ENCODE data around the gene SLC8B1.

The SLC8B1 gene

DNA sequence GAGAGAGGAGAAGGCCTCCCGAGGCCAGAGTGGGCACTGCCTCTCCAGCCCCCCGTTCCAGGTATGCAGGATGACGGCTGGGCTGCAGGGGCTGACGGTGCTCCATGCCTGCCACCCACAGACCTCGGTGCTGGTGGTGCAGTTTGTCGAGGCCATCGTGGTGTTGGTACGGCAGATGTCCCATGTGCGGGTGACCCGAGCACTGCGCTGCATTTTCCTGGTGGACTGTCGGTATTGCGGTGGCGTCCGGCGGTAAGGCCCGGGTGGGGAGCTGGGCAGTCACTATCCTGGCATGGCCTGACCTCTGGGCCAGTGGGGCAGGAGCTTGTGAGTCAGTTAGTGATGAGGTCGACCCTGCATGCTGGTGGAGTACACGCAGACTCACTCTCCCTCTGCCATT, 66.3 kb downstream of the SLC8B1 start:
- no peak for DNase-seq (ENCODE audit: low read depth)

DNA sequence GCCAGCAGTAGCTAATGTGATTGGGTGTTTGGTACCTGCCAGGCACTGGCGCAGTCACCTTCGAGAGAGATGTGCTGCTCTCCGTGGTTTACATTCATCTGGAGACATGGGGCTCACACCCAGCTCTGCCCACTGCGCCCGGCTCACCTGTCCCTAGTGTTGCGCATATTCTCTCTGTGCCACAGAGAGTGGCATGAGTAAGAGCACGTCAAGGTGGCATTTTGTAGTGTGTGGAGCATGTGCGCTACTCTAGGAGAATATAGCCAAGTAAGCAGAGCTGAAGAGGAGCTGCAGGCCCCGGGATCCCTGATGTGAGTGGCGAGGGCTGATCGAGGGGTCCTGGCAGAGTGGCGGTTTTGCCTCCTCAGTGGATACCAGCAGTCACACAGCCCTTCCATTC, 66.8 kb downstream of the SLC8B1 start:
- no peak for DNase-seq (ENCODE audit: low read depth)

DNA sequence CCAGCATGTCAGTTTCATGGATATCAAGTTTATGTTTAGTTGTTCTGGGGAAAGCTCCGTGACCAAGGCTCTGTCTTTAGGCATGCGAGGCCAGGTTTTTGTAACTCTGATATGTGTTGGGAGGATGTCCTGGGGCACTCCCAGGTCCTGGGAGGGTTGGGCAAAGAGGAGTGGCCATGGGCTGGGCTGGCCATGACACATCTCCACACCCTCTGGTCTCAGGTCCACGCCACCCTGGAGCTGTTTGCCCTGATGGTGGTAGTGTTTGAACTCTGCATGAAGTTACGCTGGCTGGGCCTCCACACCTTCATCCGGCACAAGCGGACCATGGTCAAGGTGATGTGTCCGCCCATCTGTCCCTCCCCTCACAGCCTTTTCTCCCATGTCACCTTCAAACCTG, 67.3 kb downstream of the SLC8B1 start:
- no peak for DNase-seq (ENCODE audit: low read depth)

DNA sequence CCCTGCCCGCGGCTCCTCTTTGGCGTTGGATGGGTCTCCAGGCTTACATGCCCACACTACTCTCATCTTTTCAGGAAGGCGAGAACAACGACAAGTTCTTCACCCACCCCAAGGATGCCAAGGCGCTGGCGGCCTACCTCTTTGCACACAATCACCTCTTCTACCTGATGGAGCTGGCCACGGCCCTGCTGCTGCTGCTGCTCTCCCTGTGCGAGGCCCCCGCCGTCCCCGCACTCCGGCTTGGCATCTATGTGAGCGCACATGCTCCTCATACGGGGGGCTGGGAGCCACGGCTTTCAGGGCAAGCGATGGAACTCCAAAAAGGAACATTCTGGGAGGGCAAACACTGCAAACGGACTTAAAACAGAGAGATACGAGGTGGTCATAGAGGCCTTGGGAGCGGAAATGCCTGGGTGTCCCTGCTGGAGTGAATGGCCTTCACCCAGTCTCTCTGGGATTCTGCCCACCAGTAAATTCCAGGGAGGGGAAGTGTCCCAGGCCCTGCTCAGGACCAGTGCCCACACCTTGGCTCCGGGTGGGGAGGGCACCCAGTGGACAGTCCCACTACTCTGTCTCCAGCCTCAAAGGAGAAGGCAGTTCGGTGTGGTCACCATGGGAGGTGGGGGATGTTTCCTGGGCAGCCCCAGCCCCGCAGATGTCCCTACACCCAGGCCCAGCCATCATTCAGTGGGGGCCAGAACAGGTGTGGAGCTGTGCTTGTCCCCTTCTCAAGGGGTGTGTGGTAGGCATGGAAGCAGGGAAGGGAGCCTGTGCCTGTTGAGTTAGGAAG, 68.6 kb downstream of the SLC8B1 start:
- DNase-seq (ENCODE audit: low read depth), result no peak

DNA sequence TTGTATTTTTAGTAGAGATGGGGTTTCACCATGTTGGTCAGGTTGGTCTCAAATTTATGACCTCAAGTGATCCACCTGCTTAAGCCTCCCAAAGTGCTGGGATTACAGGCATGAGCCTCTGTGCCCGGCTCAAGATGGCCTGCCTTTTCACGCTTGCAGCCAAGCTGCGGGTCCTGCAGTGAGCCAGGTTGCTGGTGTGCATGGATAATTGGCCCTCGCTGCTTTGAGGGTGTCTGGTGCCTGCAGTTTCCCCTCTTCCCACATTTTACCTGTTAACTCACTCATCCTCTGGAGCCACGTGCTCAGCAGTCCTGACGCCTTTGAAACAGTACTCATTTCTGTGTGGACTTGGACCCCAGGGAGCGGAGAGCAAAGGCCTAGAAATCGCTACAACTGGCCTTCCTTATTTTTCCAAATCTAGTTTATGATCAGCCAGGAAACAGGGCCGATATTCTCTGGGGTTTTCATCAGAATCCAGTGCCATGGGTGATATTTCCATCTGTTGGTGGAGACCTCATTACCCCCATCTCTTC, 71.4 kb downstream of the SLC8B1 start:
- DNase-seq (ENCODE audit: low read depth), result no peak

DNA sequence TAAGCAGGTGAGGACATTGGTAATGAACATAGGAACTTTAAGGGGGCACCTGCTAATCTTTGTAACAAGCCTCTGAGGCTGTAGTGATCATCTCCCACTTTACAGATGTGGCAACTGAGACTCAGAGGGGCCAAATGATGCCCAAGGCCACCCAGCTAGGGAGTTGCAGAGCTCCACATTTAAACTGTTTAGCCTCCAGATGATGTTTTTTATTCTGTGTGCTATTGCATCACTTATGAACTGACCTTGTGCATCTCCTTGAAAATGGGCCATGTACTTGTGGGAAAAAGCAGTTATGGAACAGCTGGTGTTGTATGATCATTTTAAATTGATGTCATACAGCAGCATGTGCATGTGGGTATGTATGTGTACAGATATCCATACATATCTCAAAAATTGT, 72.2 kb downstream of the SLC8B1 start:
- DNase-seq (ENCODE audit: low read depth), result no peak

DNA sequence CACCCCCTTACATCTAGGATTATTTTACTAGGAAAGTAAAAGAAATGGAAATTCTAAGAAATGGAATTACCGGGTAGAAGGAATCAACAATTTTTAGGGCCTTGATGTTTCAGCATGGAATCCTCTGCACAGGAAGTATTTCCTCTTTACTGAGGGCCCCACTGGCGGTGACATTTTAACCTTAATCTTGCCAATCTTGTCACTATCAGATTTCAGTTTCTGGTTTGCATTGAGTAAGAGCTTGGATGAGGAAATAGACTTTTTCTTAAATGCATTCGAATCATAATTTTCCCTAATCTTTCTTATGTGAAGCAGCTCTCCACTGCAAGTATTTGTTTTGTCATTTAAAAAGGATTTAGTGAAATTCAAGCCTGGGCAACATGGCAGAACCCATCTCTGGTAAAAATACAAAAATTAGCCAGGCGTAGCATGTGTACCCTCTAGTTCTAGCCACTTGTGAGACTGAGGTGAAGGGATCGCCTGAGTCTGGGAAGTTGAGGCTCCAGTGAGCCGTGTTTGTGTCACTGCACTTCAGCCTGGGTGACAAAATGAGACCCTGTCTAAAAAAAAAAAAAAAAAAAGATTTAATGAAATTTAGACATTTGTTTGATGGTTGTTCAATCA, 73.0 kb downstream of the SLC8B1 start:
- no peak for DNase-seq (ENCODE audit: low read depth)

DNA sequence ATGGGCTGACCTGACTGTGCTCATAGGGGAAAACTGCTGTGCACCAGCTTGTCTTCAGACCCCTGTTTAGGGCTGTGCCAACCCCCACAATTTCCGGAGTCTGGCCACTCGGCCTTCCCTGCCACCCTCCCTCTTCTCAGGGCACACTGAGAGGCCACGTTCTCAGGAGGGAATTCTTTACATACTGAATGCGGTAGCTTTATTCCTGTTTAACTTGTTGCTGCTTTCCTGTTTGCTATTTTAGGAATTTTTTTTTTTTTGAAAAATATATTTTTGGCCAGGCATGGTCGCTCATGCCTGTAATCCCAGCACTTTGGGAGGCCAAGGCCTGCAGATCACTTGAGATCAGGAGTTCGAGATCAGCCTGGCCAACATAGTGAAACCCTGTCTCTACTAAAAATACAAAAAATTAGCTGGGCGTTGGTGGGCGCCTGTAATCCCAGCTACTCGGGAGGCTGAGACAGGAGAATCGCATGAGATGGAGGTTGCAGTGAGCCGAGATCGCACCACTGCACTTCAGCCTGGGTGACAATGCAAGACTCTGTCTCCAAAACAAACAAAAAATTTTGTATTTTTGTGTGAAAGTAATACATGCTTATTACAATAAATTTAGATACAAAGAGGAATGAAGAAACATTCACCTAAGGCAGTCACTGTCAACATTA, 74.1 kb downstream of the SLC8B1 start:
- no peak for DNase-seq (ENCODE audit: low read depth)

DNA sequence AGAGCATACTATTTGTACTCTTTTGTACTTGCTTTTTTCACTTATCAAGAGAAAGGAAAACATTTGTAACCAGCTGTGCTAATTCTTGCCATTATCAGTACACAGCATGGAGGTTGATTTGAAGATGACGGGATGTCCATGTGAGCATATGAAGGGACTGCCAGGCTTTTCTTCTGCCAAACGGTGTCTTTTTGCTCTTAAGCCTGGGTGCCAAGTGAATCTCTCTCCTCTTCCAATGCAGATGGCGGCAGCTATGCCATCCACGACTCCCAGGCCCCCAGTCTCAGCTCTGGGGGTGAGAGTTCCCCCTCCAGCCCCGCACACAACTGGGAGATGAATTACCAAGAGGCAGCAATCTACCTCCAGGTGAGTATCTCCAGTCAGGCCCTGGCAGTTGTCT, 74.8 kb downstream of the SLC8B1 start:
- no peak for DNase-seq (ENCODE audit: low read depth)

DNA sequence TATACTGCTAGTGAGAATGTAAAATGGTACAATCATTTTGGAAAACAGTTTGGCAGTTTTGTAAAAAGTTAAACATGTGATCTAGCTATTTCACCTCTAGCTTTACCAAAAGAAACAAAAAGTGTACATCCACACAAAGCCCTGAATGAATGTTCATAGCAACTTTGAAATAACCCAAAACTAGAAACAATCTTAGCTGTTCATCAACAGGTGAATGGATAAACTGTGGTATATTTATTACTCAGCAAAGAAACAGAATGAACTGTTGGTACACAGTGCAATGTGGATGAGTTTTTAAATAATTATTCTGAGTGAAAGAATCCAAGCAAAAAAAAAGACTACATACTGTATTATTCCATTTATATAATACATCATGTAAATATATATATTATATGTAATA, 77.3 kb downstream of the SLC8B1 start:
- no peak for DNase-seq (ENCODE audit: low read depth)

DNA sequence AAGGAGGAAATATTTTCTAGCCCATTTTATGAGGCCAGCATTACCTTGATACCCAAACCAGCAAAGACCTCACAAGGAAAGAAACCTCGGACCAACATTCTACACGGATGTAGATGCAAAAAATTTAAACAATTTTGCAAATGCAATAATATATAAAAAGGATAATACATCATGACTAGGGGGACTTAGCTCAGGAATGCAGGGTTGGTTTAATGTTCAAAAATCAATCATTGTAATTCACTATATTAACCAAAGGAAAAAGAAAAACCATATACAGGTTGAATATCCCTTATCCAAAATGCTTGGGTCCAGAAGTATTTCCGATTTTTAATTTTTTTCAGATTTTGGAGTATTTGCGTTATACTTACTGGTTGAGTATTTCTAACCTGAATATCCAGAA, 80.6 kb downstream of the SLC8B1 start:
- DNase-seq (ENCODE audit: low read depth), result no peak

DNA sequence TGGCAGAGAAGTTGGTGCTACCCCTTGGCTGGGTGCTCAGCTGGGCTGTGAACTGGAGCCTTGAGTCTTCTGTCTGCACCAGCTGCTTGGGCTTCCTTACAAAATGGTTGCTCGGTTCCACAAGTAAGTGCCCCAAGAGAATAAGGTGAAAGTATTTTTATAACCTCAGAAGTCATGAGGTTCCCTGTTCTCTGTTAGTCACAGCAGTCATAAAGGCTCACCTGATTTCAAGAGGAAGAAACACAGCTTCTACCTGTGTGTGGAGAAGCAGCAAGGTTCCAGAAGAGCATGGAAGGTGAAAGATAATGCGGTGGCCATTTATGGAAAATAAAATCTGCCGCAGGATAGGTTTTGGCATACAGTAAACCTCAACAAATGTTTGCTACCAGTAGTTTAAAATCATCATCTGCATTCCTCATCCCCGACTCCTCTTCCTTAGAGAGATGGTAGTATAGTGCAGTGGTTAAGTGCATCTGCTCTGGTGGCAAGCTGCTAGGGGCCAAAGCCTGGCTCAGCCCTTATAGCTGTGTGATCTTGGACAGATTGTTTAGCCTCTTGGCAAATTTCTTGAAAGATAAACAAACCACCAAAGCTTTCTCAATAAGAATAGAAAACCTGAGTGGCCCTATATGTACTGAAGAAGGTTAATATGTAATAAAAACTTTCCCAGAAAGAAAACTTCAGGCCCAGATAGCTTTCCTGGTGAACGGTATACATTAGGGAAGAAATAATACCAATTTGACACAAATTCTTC, 81.2 kb downstream of the SLC8B1 start:
- DNase-seq (ENCODE audit: low read depth), result no peak

DNA sequence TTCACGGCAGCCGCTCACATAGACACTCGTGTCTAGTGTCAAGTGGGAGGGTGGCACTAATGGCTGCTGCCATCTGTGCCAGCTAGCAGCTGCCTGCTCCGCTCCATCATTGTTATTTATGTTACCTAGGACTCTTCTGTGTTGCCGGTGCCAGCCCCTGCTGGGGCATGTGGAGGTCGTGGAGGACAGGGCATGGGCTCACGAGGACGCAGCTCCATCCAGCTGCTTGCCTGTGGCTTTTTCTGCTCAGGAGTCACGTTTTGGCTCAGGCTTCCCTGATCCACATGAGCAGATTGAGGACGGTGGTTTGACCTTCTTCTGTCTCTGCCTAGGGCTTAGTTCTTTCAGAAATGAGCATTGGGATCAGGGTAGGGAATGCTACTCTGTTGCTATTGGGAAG, 82.4 kb downstream of the SLC8B1 start:
- no peak for DNase-seq (ENCODE audit: low read depth)

DNA sequence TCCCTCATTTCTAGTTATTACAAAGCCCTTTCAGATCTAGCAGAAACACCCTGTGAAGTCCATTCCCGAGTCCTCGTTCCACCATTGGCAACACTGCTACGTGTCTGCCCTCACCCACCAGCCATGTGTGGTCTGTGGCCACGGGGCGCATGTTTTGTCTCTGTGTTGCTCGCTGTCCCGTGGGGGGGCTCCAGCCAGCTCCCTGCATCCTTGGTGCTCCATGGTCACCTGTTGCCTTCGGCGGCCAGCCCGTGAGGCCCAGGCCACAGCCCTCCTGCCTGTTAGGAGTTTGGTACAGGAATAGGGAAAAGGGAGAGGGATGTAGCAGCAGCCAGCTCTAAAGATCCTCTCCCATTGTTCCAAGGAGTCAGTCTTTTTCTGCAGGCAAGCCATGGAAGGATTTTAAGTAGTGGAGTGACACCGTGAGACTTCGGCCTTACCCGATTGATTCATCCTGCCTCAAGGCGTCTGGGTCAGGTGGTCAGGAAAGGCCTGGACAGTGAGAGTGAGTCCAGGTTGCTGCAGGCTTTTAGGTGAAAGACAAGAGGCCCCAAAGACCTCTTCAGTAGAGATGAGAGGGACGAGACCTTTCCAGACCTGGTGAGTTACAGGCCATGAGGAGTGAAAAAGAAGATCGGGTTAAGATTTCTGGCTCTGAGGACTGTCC, 83.4 kb downstream of the SLC8B1 start:
- DNase-seq (ENCODE audit: low read depth), result no peak

DNA sequence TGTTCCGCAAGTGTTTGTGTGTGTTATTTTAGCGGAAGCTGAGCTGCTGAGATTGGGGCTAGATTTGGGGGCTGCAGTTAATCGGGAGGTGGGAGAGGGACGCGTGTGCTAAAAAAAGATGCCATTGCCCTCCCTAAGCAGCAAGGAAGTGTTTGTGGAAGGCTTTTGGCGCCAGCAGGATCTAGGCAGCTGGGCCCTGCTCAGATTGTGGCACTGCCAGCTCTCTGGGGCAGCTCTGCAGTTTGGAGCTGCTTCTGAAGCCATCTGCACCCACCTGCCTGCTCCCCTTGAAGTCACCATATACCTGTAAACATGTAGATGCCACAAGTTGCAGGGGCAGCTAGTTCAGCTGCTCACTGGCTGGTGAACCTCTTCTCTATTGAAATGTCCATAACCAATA, 84.9 kb downstream of the SLC8B1 start:
- no peak for DNase-seq (ENCODE audit: low read depth)

DNA sequence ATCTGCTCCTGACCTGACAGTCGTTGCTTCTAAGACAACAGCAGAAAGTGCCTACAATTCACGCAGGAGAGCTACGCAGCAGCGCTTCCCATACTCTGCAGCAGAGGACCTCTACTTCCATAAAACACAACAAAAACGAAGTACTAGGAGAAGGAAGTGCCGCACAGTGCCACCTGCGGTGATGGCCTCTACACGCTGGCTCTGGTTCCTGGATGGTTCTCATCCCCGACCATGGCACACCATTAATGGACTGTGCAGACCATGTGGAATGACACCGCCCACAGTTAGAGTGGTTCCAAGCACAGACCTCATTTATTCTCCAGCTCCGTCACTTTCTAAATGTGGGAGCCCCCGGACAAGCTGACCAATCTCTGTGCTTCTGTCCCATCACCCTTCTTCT, 85.4 kb downstream of the SLC8B1 start:
- DNase-seq (ENCODE audit: low read depth), result no peak

DNA sequence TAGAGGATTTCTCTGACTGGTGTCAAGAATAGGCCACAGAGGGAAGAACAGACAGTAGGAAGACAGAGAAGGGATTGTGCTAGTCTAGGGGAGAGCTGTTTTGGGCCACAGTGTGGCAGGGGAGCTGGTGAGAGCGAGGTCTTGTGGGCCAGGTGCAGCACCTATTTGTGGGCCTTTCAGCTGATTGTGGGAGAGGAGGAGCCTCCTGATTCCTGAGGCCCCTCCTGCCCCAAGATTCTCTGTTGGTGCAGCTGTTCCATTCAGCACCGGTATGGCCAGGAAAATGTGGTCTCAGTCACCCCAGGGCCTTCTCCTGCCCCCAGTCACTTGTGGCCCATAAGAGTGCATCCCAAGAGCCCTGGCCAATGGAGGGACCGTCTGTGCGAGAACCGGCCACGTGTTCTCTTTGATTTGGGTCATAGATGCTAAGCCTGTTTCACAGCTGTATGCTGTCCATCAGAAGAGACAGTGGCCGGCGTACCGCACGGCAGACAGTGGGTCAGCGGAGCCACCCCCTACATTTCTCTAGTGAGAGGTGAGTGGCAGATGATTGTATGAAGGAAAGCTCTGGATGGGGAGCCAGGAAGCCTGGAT, 86.0 kb downstream of the SLC8B1 start:
- DNase-seq (ENCODE audit: low read depth), result no peak
